Ovary (tissue), 9 donors: Measurements from ENCODE around the gene CCL5. TPM values are rescaled to one million over a fixed set of nuclear protein-coding genes. Genes with fewer than 3 reads are reported as not detected.

Source experiments
- DNase-seq, 5 donors: peaks; one replicate each; pipeline ENCODE4 v3.0.0-alpha.2; 2019 to 2020
- H3K27ac ChIP-seq, 2 donors: fragments of 200-600 bp; one replicate each; pipeline versions ENCODE4 v1.5.1 to v1.8.0; 2019 to 2022
- H3K27me3 ChIP-seq: fragments of 200-600 bp; one replicate; pipeline ENCODE4 v1.8.0; 2022
- H3K36me3 ChIP-seq: fragments of 200-600 bp; sonication (generic); one replicate; pipeline ENCODE4 v1.5.1; 2019
- H3K4me1 ChIP-seq: one replicate; pipeline ENCODE4 v1.8.1; 2013; ENCODE audit warnings: mild to moderate bottlenecking, moderate library complexity; ENCODE audit not compliant: insufficient read depth
- H3K4me3 ChIP-seq: fragments of 200-600 bp; sonication (generic); one replicate; pipeline ENCODE4 v1.5.1; 2017
- H3K9me3 ChIP-seq, 2 donors: fragments of 200-600 bp in 1 of 2; sonication (generic) in 1 of 2; one replicate each; pipeline versions ENCODE4 v1.5.1 to v1.8.1; 2013 to 2019; ENCODE audit warnings: mild to moderate bottlenecking in 1 of 2, moderate library complexity in 1 of 2
- EP300 ChIP-seq: sonication (generic); formaldehyde crosslinking; IDR thresholded peaks from one replicate; pipeline ENCODE4 v1.6.1; 2017; ENCODE audit warnings: antibody characterized with exemption
- POLR2A ChIP-seq: fragments of 450-650 bp; IDR thresholded peaks from one replicate; pipeline ENCODE4 v1.6.1; 2017; ENCODE audit warnings: antibody characterized with exemption, mild to moderate bottlenecking, moderate library complexity
- WGBS, 3 donors: extraction: QIAGEN DNeasy Blood & Tissue Kit in 1 of 3; methylation state at CpG; one replicate each; pipeline versions ENCODE4 v1.1.5 to v1.1.7; 2013 to 2017; 5-methylcytosine and 5-hydroxymethylcytosine counted together
- intact Hi-C, 4 donors: fragments of 100-400 bp; cut with DNase I; formaldehyde crosslinking; loops; one replicate each; pipeline versions ENCODE4 v1.11.0 to v1.15.1; 2022 to 2023
- polyA plus RNA-seq, 2 donors: library from polyadenylated mRNA; stranded (reverse); fragments of 200-250 nt in 1 of 2; fragments of 350-450 nt in 1 of 2; fragmentation: Illumina TruSeq in 1 of 2; extraction: RNeasy Lipid Tissue Mini Kit (QIAGEN cat#74804) in 1 of 2; gene quantifications; one replicate each; pipeline ENCODE4 v1.2.3, GENCODE V29; 2013 to 2014
- total RNA-seq, 7 donors: library from RNA; depleted of rRNA in 2 of 7; stranded (reverse); fragments of >200 nt in 2 of 7; fragmentation: NEBNext Ultra II Directional in 3 of 7; extraction: Animal tissue kit (Norgen Biotek cat#: 25700) in 3 of 7; gene quantifications; one replicate each; pipeline versions ENCODE4 v1.1.0 to v1.2.4, GENCODE V29; 2016 to 2023
- TF ChIP-seq, protein P1 (sequence below), 3 donors: fragments of 450-650 bp in 2 of 3; fragments of 200-600 bp in 1 of 3; IDR thresholded peaks; one replicate each; pipeline versions ENCODE4 v1.5.1 to v1.8.0; 2016 to 2022; ENCODE audit warnings: antibody characterized with exemption in 3 of 3, mild to moderate bottlenecking in 1 of 3
- donor health status: DM: no; HTN: no; CAD: no; lungs with moderate emphysema.
- donor health status: DM: no; HTN: no; CAD: no.
- donor health status: Bipolar disorder and iron deficiency.
- donor health status: DM: yes; HTN: yes; CAD: no.
- donor health status: DM: no; HTN: no; CAD: no.
- donor health status: DM: yes; HTN: yes; CAD: no.

The CCL5 gene
- total and polyA plus RNA-seq, 9 donors: 0.28 to 44.5 (median 2.1) TPM

GRCh38 chr17:35918665-35919064, 38.5 kb upstream of the CCL5 start:
- no peak for TF ChIP-seq POLR2A
- TF ChIP-seq EP300: no peak
- TF ChIP-seq, protein P1, sequence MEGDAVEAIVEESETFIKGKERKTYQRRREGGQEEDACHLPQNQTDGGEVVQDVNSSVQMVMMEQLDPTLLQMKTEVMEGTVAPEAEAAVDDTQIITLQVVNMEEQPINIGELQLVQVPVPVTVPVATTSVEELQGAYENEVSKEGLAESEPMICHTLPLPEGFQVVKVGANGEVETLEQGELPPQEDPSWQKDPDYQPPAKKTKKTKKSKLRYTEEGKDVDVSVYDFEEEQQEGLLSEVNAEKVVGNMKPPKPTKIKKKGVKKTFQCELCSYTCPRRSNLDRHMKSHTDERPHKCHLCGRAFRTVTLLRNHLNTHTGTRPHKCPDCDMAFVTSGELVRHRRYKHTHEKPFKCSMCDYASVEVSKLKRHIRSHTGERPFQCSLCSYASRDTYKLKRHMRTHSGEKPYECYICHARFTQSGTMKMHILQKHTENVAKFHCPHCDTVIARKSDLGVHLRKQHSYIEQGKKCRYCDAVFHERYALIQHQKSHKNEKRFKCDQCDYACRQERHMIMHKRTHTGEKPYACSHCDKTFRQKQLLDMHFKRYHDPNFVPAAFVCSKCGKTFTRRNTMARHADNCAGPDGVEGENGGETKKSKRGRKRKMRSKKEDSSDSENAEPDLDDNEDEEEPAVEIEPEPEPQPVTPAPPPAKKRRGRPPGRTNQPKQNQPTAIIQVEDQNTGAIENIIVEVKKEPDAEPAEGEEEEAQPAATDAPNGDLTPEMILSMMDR (IDR thresholded peaks at IDR 0.05): no peak
- Histone ChIP-seq H3K27me3 (no peaks in the 10 kb centered on the region), H3K9me3 (no peaks in the 10 kb centered on the region), H3K27ac (no peak overlapping the region), H3K4me3 (no peak overlapping the region), H3K4me1 (no peaks in the 10 kb centered on the region), H3K36me3 (no peaks in the 10 kb centered on the region)
- WGBS, 3 donors: 83 to 85% (median 84%) methylated on average over 3 of the region's 3 CpGs
- intact Hi-C loops: no loop called here
- DNase-seq: no peak

GRCh38 chr17:35917519-35918213, 37.5 kb upstream of the CCL5 start:
- H3K4me3 ChIP-seq: no peak overlapping the region
- intact Hi-C loops: no loop called here
- no peak for TF ChIP-seq EP300
- TF ChIP-seq POLR2A: no peak
- TF ChIP-seq, protein P1 (IDR thresholded peaks at IDR 0.05): no peak
- no peak for DNase-seq
- no peak overlapping the region for H3K27ac ChIP-seq
- 92 to 95% (median 94%) methylated on average over 29 of the region's 29 CpGs for WGBS, 3 donors
- H3K36me3 ChIP-seq: no peaks in the 10 kb centered on the region
- H3K9me3 ChIP-seq: no peaks in the 10 kb centered on the region
- no peaks in the 10 kb centered on the region for H3K4me1 ChIP-seq
- no peaks in the 10 kb centered on the region for H3K27me3 ChIP-seq

DNA sequence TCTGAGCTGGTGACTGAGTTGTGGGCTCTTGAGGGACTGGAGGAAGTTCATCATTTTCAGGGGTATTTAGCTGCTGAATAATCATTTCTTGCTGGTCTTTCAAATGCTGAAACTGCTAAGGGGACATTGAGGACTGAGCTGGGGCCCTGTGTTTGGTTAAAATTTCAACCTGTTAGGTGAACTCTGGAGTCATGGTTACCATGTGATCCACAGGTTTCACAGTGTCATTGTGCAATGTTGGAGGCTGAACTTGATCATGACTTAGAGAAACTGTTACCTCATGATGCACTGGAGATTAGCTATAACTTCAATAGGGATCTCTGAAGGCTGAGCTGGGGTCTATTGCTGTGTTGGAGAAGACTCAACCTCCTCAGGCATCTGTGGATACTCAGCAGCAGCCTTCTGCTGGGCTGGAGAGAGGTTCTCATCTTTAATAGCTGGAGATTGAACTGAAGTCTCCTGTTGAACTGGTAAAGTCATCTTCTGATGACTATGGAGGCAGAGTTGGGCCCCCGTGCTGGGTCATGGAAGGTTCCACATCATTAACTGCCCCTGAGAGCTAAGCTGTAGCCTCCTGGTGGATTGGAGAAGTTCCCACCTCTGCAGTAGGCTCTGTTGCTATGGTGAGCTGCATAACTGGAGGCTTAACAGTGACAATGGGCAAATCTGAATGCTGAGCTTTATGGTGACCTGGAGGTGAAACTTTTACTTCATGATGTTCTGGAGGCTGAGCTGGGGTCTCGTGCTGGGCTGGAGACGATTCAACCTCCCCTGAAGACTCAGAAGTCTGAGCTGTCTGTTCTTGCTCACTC, 35.2 kb upstream of the CCL5 start:
- no peaks in the 10 kb centered on the region for H3K27me3 ChIP-seq
- intact Hi-C loops: no loop called here
- H3K4me1 ChIP-seq: no peaks in the 10 kb centered on the region
- 71 to 82% (median 78%) methylated on average over 3 of the region's 3 CpGs for WGBS, 3 donors
- no peaks in the 10 kb centered on the region for H3K36me3 ChIP-seq
- H3K9me3 ChIP-seq: no peaks in the 10 kb centered on the region
- no peak overlapping the region for H3K27ac ChIP-seq
- H3K4me3 ChIP-seq: no peak overlapping the region
- TF ChIP-seq, protein P1 (IDR thresholded peaks at IDR 0.05): no peak
- TF ChIP-seq EP300 (no peak), POLR2A (no peak)
- DNase-seq: no peak

GRCh38 chr17:35914354-35914753, 34.2 kb upstream of the CCL5 start:
- no peaks in the 10 kb centered on the region for H3K27me3 ChIP-seq
- no peak overlapping the region for H3K4me3 ChIP-seq
- intact Hi-C loops: no loop called here
- TF ChIP-seq POLR2A: no peak
- TF ChIP-seq EP300: no peak
- TF ChIP-seq, protein P1 (IDR thresholded peaks at IDR 0.05): no peak
- no peaks in the 10 kb centered on the region for H3K9me3 ChIP-seq
- H3K36me3 ChIP-seq: no peaks in the 10 kb centered on the region
- 80 to 98% (median 93%) methylated on average over 1 of the region's 1 CpG for WGBS, 3 donors
- H3K27ac ChIP-seq: no peak overlapping the region
- no peak for DNase-seq
- H3K4me1 ChIP-seq: no peaks in the 10 kb centered on the region
